Naive thymus-derived CD4-positive, alpha-beta T cell (primary cell): Measurements from ENCODE around the gene CPN2. TPM values are rescaled to one million over a fixed set of nuclear protein-coding genes. Genes with fewer than 3 reads are reported as not detected.

Experiments used
- ATAC-seq: fragments of 150-1000 bp; cut with Tn5 transposase; 2 replicates; pipeline ENCODE4 v1.10.0; 2021; ENCODE audit warnings: mild to moderate bottlenecking, moderate library complexity
- CTCF ChIA-PET: fragments of 350-600 bp; sonication (Branson Sonifier 250); formaldehyde crosslinking; loops from one replicate; lab custom pipeline; 2021; ENCODE audit warnings: antibody characterized with exemption; lab: Charles Lee
- POLR2A ChIA-PET: fragments of 350-600 bp; sonication (Branson Sonifier 250); formaldehyde crosslinking; loops from one replicate; lab custom pipeline; 2021; ENCODE audit warnings: antibody characterized with exemption, inconsistent platforms; lab: Charles Lee
- DNase-seq, 9 donors: peaks; one replicate each; pipeline versions ENCODE4 v3.0.0 to v3.0.0-alpha.2; 2020 to 2022; ENCODE audit warnings: mixed read lengths in 1 of 9
- H3K27ac ChIP-seq: one replicate; pipeline ENCODE4 v1.7.0; 2013; ENCODE audit warnings: mild to moderate bottlenecking, low read depth, low read length, moderate library complexity
- H3K27me3 ChIP-seq, 2 donors: one replicate each; pipeline ENCODE4 v1.7.0; 2013; ENCODE audit warnings: low read length in 2 of 2, mild to moderate bottlenecking in 2 of 2, moderate library complexity in 2 of 2; ENCODE audit not compliant: control insufficient read depth in 2 of 2, insufficient read depth in 2 of 2
- H3K36me3 ChIP-seq, 3 experiments: 1 replicate in 2 of 3; 2 replicates in 1 of 3; pipeline ENCODE4 v1.7.0; 2013; ENCODE audit warnings: low read length in 3 of 3, mild to moderate bottlenecking in 3 of 3, moderate library complexity in 1 of 3; ENCODE audit not compliant: insufficient read depth in 3 of 3, control insufficient read depth in 2 of 3
- H3K4me1 ChIP-seq, 2 donors: one replicate each; pipeline ENCODE4 v1.7.0; 2013; ENCODE audit warnings: low read length in 2 of 2, mild to moderate bottlenecking in 2 of 2, moderate library complexity in 1 of 2; ENCODE audit not compliant: control insufficient read depth in 2 of 2, insufficient read depth in 2 of 2
- H3K4me3 ChIP-seq: 2 replicates; pipeline ENCODE4 v1.7.0; 2013; ENCODE audit warnings: mild to moderate bottlenecking, low read length
- H3K9me3 ChIP-seq, 3 experiments: 1 replicate in 2 of 3; 2 replicates in 1 of 3; pipeline ENCODE4 v1.7.0; 2013; ENCODE audit warnings: low read length in 3 of 3; ENCODE audit not compliant: control insufficient read depth in 2 of 3
- H3K27ac Mint-ChIP-seq, 9 donors: one replicate each; pipeline ENCODE4 v1.8.0; 2020 to 2022; ENCODE audit warnings: mixed read lengths in 9 of 9, mild to moderate bottlenecking in 8 of 9, moderate library complexity in 5 of 9, inconsistent platforms in 2 of 9
- H3K27me3 Mint-ChIP-seq, 5 donors: one replicate each; pipeline ENCODE4 v1.8.0; 2021 to 2022; ENCODE audit warnings: mixed read lengths in 5 of 5, mild to moderate bottlenecking in 1 of 5
- H3K36me3 Mint-ChIP-seq, 5 donors: one replicate each; pipeline ENCODE4 v1.8.0; 2020 to 2022; ENCODE audit warnings: mixed read lengths in 5 of 5, mild to moderate bottlenecking in 3 of 5, inconsistent platforms in 1 of 5
- H3K4me1 Mint-ChIP-seq, 7 donors: one replicate each; pipeline ENCODE4 v1.8.0; 2020 to 2022; ENCODE audit warnings: mixed read lengths in 7 of 7, mild to moderate bottlenecking in 3 of 7, inconsistent platforms in 1 of 7
- H3K4me3 Mint-ChIP-seq, 10 donors: one replicate each; pipeline ENCODE4 v1.8.0; 2020 to 2022; ENCODE audit warnings: mild to moderate bottlenecking in 10 of 10, mixed read lengths in 10 of 10, moderate library complexity in 6 of 10, inconsistent platforms in 2 of 10
- H3K9me3 Mint-ChIP-seq, 11 donors: one replicate each; pipeline ENCODE4 v1.8.0; 2020 to 2022; ENCODE audit warnings: mixed read lengths in 11 of 11, mild to moderate bottlenecking in 4 of 11, inconsistent platforms in 1 of 11, moderate library complexity in 1 of 11
- intact Hi-C, 2 donors: fragments of 100-400 bp; cut with micrococcal nuclease; formaldehyde crosslinking; loops; one replicate each; pipeline ENCODE4 v1.15.1; 2023
- polyA plus RNA-seq, 2 donors: library from polyadenylated mRNA; unstranded; fragments of 300-500 nt; fragmentation: Illumina TruSeq; gene quantifications; one replicate each; pipeline ENCODE4 v1.2.3, GENCODE V29; 2021
- total RNA-seq, 6 experiments: library from RNA in 5 of 6; stranded (reverse) in 5 of 6; gene quantifications; 1 replicate in 5 of 6; 2 replicates in 1 of 6; pipeline ENCODE4 v1.2.3 and lab custom pipeline; 2021 to 2026

CPN2 gene
- total and polyA plus RNA-seq, 7 experiments from 2014 or later = not detected

DNA sequence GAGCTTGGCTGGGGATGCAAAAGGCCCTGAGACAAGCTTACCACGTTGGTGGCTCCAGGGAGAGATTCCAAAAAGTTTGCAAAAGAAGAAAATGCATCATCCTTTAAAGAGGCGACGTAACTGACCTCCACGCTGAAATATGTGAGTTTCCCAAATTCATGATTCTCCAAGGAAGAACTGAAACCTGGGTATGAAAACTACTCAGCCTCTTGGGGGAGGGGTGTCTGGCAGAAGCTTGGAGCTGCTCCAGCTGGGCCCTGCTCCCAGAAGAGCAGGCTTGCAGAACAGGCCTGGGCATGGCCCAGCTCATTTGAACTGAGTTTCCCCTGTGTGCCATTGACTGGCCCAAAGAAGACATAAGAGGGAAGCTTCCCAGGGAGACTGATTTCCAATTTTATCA is 20.5 kb downstream of the CPN2 start:
- no peak for ATAC-seq
- Mint-ChIP-seq H3K27me3 (peaks cover 9 to 28% (median 19%) of the 10 kb centered on the region in 5 donors), H3K27ac (no peak overlapping the region), H3K4me3 (no peak overlapping the region), H3K36me3 (no peaks in the 10 kb centered on the region), H3K9me3 (no peaks in the 10 kb centered on the region), H3K4me1 (peaks cover 0 to 12% (median 4%) of the 10 kb centered on the region in 7 donors)
- peaks cover 0 to 6% of the 10 kb centered on the region in 2 donors for H3K27me3 ChIP-seq
- H3K27ac ChIP-seq = no peak overlapping the region
- CTCF ChIA-PET = interaction anchor here (0.7 to 1.4 kb wide), 3 partner anchors 11 to 264 kb away, joined by 3 to 4 read pairs (median 3); no protein-coding TSS in a partner anchor
- no peak overlapping the region for H3K4me3 ChIP-seq
- POLR2A ChIA-PET = no interaction called here
- H3K9me3 ChIP-seq = no peaks in the 10 kb centered on the region
- peaks cover 0 to 4% of the 10 kb centered on the region in 2 donors for H3K4me1 ChIP-seq
- H3K36me3 ChIP-seq = no peaks in the 10 kb centered on the region
- intact Hi-C loops = loop anchor here (5.0 kb wide), 3 partner anchors 142 to 553 kb away; no protein-coding TSS in a partner anchor
- DNase-seq = no peak

DNA sequence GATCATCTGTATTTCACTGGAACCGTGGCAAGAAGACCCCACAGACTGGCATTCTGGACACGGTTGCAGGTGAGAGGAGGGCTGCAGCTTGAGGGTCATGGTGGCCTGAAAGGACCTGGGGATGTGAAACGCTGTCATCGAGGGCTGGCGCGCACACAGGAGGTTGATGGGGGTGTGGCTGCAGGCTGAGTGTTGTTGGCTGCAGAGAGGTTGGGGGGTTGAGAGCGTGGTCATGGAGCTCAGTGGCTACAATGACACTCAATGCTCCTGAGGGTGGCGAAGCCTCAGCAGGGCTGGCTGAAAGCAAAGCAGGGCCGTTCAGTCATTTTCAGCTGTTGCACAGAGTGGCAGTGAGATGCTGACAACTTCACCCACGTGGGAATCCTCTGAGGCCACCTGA is 21.0 kb downstream of the CPN2 start:
- ATAC-seq (no peak), DNase-seq (no peak)
- no peak overlapping the region for H3K27ac ChIP-seq
- H3K4me3 ChIP-seq = no peak overlapping the region
- peaks cover 0 to 4% of the 10 kb centered on the region in 2 donors for H3K4me1 ChIP-seq
- peaks cover 0 to 12% (median 4%) of the 10 kb centered on the region in 7 donors for H3K4me1 Mint-ChIP-seq
- H3K4me3 Mint-ChIP-seq = no peak overlapping the region
- H3K9me3 Mint-ChIP-seq = no peaks in the 10 kb centered on the region
- no peaks in the 10 kb centered on the region for H3K36me3 Mint-ChIP-seq
- intact Hi-C loops = loop anchor here (5.0 kb wide), 3 partner anchors 142 to 553 kb away; no protein-coding TSS in a partner anchor
- no peaks in the 10 kb centered on the region for H3K36me3 ChIP-seq
- H3K27me3 Mint-ChIP-seq = peaks cover 9 to 28% (median 19%) of the 10 kb centered on the region in 5 donors
- ChIA-PET CTCF (interaction anchor here (0.7 to 1.4 kb wide), 3 partner anchors 11 to 264 kb away, joined by 3 to 4 read pairs (median 3); no protein-coding TSS in a partner anchor), POLR2A (no interaction called here)
- peaks cover 0 to 6% of the 10 kb centered on the region in 2 donors for H3K27me3 ChIP-seq
- H3K27ac Mint-ChIP-seq = no peak overlapping the region
- no peaks in the 10 kb centered on the region for H3K9me3 ChIP-seq

DNA sequence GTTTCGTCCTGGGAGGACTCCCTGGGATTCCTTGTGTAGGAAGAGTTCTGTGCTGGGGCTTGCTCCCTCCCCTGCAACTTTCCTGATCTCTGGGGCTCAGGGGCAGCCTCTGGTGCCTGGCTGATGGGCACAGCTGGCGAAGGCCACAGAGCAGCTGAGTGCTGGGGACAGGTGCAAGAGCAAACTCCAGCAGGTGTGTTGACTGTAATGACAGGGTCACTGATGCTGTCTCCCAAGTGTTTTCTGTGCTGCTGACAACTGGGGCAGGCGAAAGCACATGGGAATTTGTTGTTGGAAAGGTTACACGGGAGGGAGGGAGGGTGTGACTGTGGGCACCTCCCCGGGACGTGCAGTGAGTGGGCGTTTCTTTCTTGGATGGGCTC is 21.6 kb downstream of the CPN2 start:
- Mint-ChIP-seq H3K27me3 (peaks cover 9 to 28% (median 19%) of the 10 kb centered on the region in 5 donors), H3K36me3 (no peaks in the 10 kb centered on the region), H3K4me3 (no peak overlapping the region), H3K4me1 (peaks cover 0 to 12% (median 4%) of the 10 kb centered on the region in 7 donors), H3K27ac (no peak overlapping the region), H3K9me3 (no peaks in the 10 kb centered on the region)
- Histone ChIP-seq H3K4me3 (no peak overlapping the region), H3K27me3 (peaks cover 0 to 6% of the 10 kb centered on the region in 2 donors), H3K27ac (no peak overlapping the region), H3K9me3 (no peaks in the 10 kb centered on the region), H3K4me1 (peaks cover under 1 to 4% of the 10 kb centered on the region in 2 donors), H3K36me3 (no peaks in the 10 kb centered on the region)
- ChIA-PET POLR2A (no interaction called here), CTCF (interaction anchor here (0.7 kb wide), 1 partner anchor 76 kb away, joined by 3 read pairs; no protein-coding TSS in a partner anchor)
- intact Hi-C loops = no loop called here
- DNase-seq = no peak
- no peak for ATAC-seq

DNA sequence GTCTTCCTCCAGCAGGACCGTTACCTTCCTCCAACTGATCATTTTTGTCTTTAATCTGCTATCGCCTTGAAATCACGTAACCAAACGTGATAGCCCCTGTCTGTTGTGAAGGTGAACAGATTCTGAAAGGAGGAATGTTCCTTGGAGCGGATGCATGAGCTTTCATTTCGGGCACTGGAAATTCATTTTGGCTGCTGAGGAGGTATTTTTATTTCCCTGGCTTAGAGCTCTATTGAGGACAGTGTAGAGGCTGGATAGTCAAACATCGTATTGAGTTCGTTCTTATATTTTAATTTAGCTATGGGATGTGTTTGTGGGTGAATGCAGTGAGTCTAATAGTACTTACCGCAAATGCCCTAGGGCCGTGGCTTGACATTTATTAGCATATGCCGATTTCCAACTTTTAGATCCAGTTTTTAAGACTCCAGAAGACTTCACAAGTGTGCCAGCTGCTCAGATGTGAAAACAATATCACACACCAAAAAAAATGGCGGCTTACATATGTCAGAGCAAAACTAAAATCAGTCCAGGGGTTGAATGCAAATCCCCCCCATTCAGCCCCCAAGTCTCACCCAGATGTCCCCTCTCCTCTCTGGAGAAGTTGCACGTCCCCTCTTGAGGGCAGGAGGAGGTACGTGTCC is 22.1 kb downstream of the CPN2 start:
- Mint-ChIP-seq H3K27ac (peak overlapping the region in 3 of 9 donors; percentile 20 to 73 (median 34)), H3K9me3 (no peaks in the 10 kb centered on the region), H3K4me3 (peak overlapping the region in 1 of 10 donors; percentile 8), H3K27me3 (peaks cover 9 to 27% (median 17%) of the 10 kb centered on the region in 5 donors), H3K4me1 (peaks cover 0 to 11% (median 3%) of the 10 kb centered on the region in 7 donors), H3K36me3 (no peaks in the 10 kb centered on the region)
- intact Hi-C loops = no loop called here
- Histone ChIP-seq H3K9me3 (no peaks in the 10 kb centered on the region), H3K4me1 (peaks cover 4 to 5% of the 10 kb centered on the region in 2 donors), H3K4me3 (no peak overlapping the region), H3K27ac (no peak overlapping the region), H3K36me3 (no peaks in the 10 kb centered on the region), H3K27me3 (peaks cover 0 to 6% of the 10 kb centered on the region in 2 donors)
- POLR2A ChIA-PET = no interaction called here
- CTCF ChIA-PET = interaction anchor here (0.7 to 1.0 kb wide), 2 partner anchors 13 to 76 kb away, joined by 3 read pairs; no protein-coding TSS in a partner anchor
- DNase-seq (no peak), ATAC-seq (no peak)

DNA sequence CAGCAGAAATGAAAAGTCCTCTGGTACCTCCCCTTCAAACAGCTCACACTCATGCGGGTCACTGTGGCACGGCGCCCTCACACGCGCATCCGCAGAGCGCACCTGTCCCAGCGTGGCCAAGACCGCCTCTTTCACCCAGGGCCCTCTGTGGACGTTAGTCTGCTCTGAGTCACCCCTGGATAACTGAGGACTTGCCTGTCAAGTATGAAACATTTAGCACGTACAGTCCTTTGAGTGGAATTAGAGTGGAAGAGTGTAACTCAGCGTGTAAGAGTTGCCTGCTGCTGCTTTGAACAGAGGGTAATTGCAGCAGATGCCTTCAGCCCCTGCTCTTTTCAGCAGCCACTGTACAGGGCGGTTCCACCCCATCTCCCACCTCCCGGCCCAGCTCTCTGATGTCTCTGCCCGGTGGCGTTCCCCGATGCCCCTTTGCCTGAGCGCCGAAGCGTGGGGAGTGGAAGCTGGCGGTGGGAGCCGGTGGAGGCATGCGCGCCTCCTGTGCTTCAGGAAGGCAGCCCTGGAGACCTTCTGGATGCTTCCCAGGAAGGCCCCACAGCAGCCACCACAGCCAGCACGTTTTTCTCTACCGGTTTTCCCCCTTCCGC is 23.0 kb downstream of the CPN2 start:
- Mint-ChIP-seq H3K27me3 (peaks cover 8 to 21% (median 15%) of the 10 kb centered on the region in 5 donors), H3K4me1 (peaks cover 0 to 4% (median 0%) of the 10 kb centered on the region in 7 donors), H3K9me3 (no peaks in the 10 kb centered on the region), H3K4me3 (no peak overlapping the region), H3K36me3 (no peaks in the 10 kb centered on the region), H3K27ac (peak overlapping the region in 4 of 9 donors; percentile 20 to 74 (median 54))
- H3K27me3 ChIP-seq = peaks cover 0 to 6% of the 10 kb centered on the region in 2 donors
- intact Hi-C loops = no loop called here
- ChIA-PET POLR2A (no interaction called here), CTCF (interaction anchor here (1.0 kb wide), 1 partner anchor 12 kb away, joined by 3 read pairs; no protein-coding TSS in a partner anchor)
- ATAC-seq (peak; percentile 30), DNase-seq (peak in 2 of 9 donors; percentile 21 to 43)
- H3K4me1 ChIP-seq = peaks cover 0 to 9% of the 10 kb centered on the region in 2 donors
- no peaks in the 10 kb centered on the region for H3K36me3 ChIP-seq
- H3K4me3 ChIP-seq = no peak overlapping the region
- no peaks in the 10 kb centered on the region for H3K9me3 ChIP-seq
- no peak overlapping the region for H3K27ac ChIP-seq

DNA sequence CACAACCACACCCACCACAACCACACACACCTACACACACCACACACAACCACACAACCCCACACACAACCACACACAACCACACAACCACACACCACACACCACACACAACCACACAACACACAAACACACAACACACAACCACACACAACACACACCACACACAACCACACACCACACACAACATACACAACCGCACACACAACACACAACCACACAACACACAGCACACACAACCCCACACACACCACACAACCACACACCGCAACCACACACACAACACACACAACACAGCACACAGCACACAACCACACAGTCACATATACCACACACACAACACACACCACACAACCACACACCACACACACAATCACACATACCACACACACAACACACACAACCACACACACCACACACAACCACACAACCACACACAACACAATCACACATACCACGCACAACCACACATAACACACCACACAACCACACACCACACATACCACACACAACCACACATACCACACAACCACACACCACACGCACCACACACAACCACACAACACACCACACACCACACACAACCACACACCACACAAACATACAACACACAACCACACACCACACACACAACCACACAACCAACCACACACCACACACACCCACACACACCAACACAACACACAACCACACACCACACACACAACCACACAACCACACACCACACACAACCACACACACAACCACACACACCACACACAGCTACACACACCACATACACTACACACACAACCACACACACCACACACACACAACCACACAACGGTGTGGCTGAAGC is 23.7 kb downstream of the CPN2 start:
- Histone ChIP-seq H3K27ac (no peak overlapping the region), H3K27me3 (peaks cover 0 to 6% of the 10 kb centered on the region in 2 donors), H3K9me3 (no peaks in the 10 kb centered on the region), H3K4me3 (no peak overlapping the region), H3K36me3 (no peaks in the 10 kb centered on the region), H3K4me1 (peaks cover 0 to 9% of the 10 kb centered on the region in 2 donors)
- ChIA-PET CTCF (interaction anchor here (1.0 kb wide), 1 partner anchor 11 kb away, joined by 3 read pairs; no protein-coding TSS in a partner anchor), POLR2A (no interaction called here)
- DNase-seq (peak in 4 of 9 donors; percentile 14 to 45 (median 26)), ATAC-seq (no peak)
- H3K36me3 Mint-ChIP-seq = no peaks in the 10 kb centered on the region
- no peak overlapping the region for H3K4me3 Mint-ChIP-seq
- intact Hi-C loops = no loop called here
- H3K9me3 Mint-ChIP-seq = no peaks in the 10 kb centered on the region
- H3K27ac Mint-ChIP-seq = no peak overlapping the region
- H3K4me1 Mint-ChIP-seq = peaks cover 0 to 4% (median 0%) of the 10 kb centered on the region in 7 donors
- peaks cover 1 to 21% (median 8%) of the 10 kb centered on the region in 5 donors for H3K27me3 Mint-ChIP-seq
